OCI-LY7 (cell line): ENCODE data around the gene GP5.

Experiments
- CTCF ChIP-seq: fragments of 200-600 bp; sonication (generic); conservative IDR thresholded peaks from 2 replicates; pipeline ENCODE4 v1.5.1; 2014; ENCODE audit warnings: mild to moderate bottlenecking, antibody characterized with exemption, low read length, moderate library complexity, mixed read lengths
- EZH2phosphoT487 ChIP-seq: fragments of 200-600 bp; sonication (generic); IDR thresholded peaks from 2 replicates; pipeline ENCODE4 v1.6.1; 2018; ENCODE audit warnings: low read depth, borderline replicate concordance, mild to moderate bottlenecking, mixed run types, antibody characterized with exemption, low read length, moderate library complexity, mixed read lengths

- TF ChIP-seq CTCF: no peak
- TF ChIP-seq EZH2phosphoT487: no peak
These were observed 46.3 kb downstream of the GP5 start for GRCh38 chr3:194352667-194353246.
